Posterior cingulate gyrus (tissue), 11 donors: ENCODE results near the gene ZRANB3.
"Not testable (repeated sequence)": the region's sequence is repeated elsewhere in the genome, so short reads cannot be mapped to it uniquely, and the experiment has no call there.

Experiments used
- DNase-seq, 10 donors: peaks; one replicate each; pipeline versions ENCODE4 v3.0.0 to v3.0.0-alpha.2; 2020 to 2021; ENCODE audit warnings: mixed read lengths in 3 of 10
- intact Hi-C: fragments of 100-400 bp; cut with DNase I; formaldehyde crosslinking; loops from one replicate; pipeline ENCODE4 v1.15.1; 2023

ZRANB3 gene

GRCh38 chr2:135530313-135531230 lies at the start of gene ZRANB3:
Gene ZRANB3 (minus strand): TSS chr2:135531218.
- peak; percentile 84 to 99 (median 92) for DNase-seq
- intact Hi-C loops = loop anchor here (2.0 to 5.0 kb wide), 2 partner anchors 478 to 612 kb away; partner anchors contain the start of genes CCNT2 and RAB3GAP1

GRCh38 chr2:135573620-135574019 lies 42.6 kb upstream of the ZRANB3 start:
- intact Hi-C loops = no loop called here
- DNase-seq = no peak

GRCh38 chr2:135570884-135571283 lies 39.9 kb upstream of the ZRANB3 start:
- intact Hi-C loops = no loop called here
- DNase-seq = no peak

- intact Hi-C loops = no loop called here
- DNase-seq = peak in 1 of 10 donors; percentile 24
Measured at GRCh38 chr2:135563793-135564192, 32.8 kb upstream of the ZRANB3 start.

- intact Hi-C loops = no loop called here
- DNase-seq = no peak
Measured at GRCh38 chr2:135561925-135562324, 30.9 kb upstream of the ZRANB3 start.

- no peak for DNase-seq
- intact Hi-C loops = no loop called here
Measured at GRCh38 chr2:135557530-135557929, 26.5 kb upstream of the ZRANB3 start.

GRCh38 chr2:135555311-135555710 lies 24.3 kb upstream of the ZRANB3 start:
- no peak for DNase-seq

GRCh38 chr2:135552887-135553286 lies 21.9 kb upstream of the ZRANB3 start:
- DNase-seq = peak in 1 of 10 donors; percentile 54
- intact Hi-C loops = no loop called here

More at GRCh38 chr2:135555311-135555710, 24.3 kb upstream of the ZRANB3 start:
- intact Hi-C loops = no loop called here

- intact Hi-C loops = no loop called here
- no peak for DNase-seq
Measured at GRCh38 chr2:135551356-135551755, 20.3 kb upstream of the ZRANB3 start.

GRCh38 chr2:135547311-135547710 lies 16.3 kb upstream of the ZRANB3 start:
- intact Hi-C loops = no loop called here
- no peak for DNase-seq

GRCh38 chr2:135546436-135546835 lies 15.4 kb upstream of the ZRANB3 start:
- no peak for DNase-seq
- intact Hi-C loops = no loop called here

- intact Hi-C loops = loop anchor here (5.0 kb wide), 1 partner anchor 481 kb away; the partner anchor contains the start of gene RAB3GAP1
- not testable (repeated sequence) for DNase-seq
Measured at GRCh38 chr2:135533545-135533944, 2.5 kb upstream of the ZRANB3 start.

- no peak for DNase-seq
- intact Hi-C loops = loop anchor here (5.0 kb wide), 1 partner anchor 480 kb away; the partner anchor contains the start of gene RAB3GAP1
Measured at GRCh38 chr2:135532581-135532980, 1.6 kb upstream of the ZRANB3 start.

- peak; percentile 92 to 99 (median 96) for DNase-seq
- intact Hi-C loops = loop anchor here (2.0 to 5.0 kb wide), 2 partner anchors 479 to 613 kb away; partner anchors contain the start of genes CCNT2 and RAB3GAP1
Measured at GRCh38 chr2:135531231-135532197, 496 bp upstream of the ZRANB3 start, which contains the start of gene R3HDM1. Gene R3HDM1 (plus strand): TSS chr2:135531484. CDS start chr2:135604846, 73,362 bp downstream.

- DNase-seq = no peak
- intact Hi-C loops = no loop called here
Measured at GRCh38 chr2:135528006-135528405, 3.0 kb downstream of the ZRANB3 start.

- DNase-seq = no peak
- intact Hi-C loops = no loop called here
Measured at GRCh38 chr2:135525786-135526185, 5.2 kb downstream of the ZRANB3 start.

GRCh38 chr2:135512099-135512498 lies 18.9 kb downstream of the ZRANB3 start:
- intact Hi-C loops = no loop called here
- DNase-seq = no peak

- intact Hi-C loops = no loop called here
- DNase-seq = no peak
Measured at GRCh38 chr2:135510577-135510976, 20.4 kb downstream of the ZRANB3 start.

GRCh38 chr2:135504811-135505210 lies 26.2 kb downstream of the ZRANB3 start:
- intact Hi-C loops = no loop called here
- no peak for DNase-seq

- intact Hi-C loops, DNase-seq: not testable (repeated sequence)
Measured at GRCh38 chr2:135498588-135498987, 32.4 kb downstream of the ZRANB3 start.
